A673 (cell line): Measurements from ENCODE around the gene MYLK.

ENCODE experiments used
- CTCF ChIP-seq: fragments of 300-800, 200-600 bp; sonication (generic); conservative IDR thresholded peaks from 2 replicates; pipeline ENCODE4 v1.5.1; 2017; ENCODE audit warnings: low read depth, mild to moderate bottlenecking, antibody characterized with exemption, low read length, moderate library complexity, mixed read lengths
- EZH2 ChIP-seq: fragments of 200-600 bp; sonication (generic); IDR thresholded peaks from 2 replicates; pipeline ENCODE4 v1.6.1; 2017; ENCODE audit warnings: borderline replicate concordance, low read depth, mild to moderate bottlenecking, mixed read lengths, antibody characterized with exemption, low read length; ENCODE audit not compliant: poor library complexity, severe bottlenecking

GRCh38 chr3:123793425-123793824 is 90.7 kb downstream of the MYLK start:
- TF ChIP-seq CTCF (no peak), EZH2 (no peak)
